Activated CD8-positive, alpha-beta memory T cell treated with anti-CD3 and anti-CD28 coated beads for 4 hours (primary cell): ENCODE measurements around the gene SETDB2.

Experiments
- DNase-seq, 2 donors: peaks; one replicate each; pipeline ENCODE4 v3.0.0-alpha.2; 2020; ENCODE audit warnings: low read depth in 2 of 2

Gene SETDB2

DNA sequence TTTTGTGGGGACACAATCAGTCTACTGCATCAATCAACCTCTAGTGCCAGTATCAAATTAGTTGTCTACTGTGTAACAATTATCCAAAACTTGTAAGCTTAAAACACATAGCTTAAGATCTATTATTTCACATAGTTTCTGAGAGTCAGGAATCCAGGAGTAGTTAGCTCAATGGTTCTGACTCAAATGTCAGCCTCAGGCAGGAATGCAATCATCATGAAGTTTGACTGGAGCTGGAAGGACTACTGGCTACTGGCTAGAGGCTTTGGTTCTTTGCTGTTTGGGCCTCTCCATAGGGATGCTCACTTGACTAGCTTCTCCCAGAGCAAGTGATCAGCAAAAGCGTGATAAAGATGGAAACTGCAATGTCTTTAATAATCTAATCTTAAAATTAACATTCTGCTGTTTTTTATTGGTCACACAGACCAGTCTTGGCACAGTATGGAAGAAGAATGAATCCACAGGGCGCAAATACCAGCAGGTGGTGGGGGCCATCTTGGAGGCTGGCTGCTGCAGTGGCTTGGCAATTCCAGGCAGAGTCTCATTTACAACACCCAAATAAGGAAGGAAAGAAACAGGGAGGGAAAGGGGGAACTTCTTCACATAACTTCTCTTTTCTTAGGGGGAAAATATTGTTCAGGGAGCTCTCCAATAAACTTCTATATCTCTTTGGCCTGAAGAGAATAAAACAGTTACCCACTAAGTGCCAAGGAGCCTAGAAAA, 15.9 kb upstream of the SETDB2 start:
- DNase-seq, result no peak

DNA sequence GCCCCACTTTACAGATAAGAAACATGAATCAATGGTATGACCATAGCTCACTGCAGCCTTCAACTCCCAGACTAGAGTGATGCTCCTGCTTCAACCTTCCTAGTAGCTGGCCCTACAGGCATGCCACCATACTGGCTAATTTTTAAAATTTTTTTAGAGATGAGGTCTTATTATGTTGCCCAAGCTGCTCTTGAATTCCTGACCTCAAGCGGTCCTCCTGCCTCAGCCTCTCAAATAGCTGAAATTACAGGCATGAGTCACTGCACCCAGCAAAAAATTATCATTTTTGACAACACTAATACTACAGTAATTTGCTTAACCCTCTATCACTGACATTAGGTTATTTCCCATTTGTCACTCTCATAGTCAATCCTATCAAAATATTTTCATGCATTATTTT, 15.0 kb upstream of the SETDB2 start:
- DNase-seq, result no peak

DNA sequence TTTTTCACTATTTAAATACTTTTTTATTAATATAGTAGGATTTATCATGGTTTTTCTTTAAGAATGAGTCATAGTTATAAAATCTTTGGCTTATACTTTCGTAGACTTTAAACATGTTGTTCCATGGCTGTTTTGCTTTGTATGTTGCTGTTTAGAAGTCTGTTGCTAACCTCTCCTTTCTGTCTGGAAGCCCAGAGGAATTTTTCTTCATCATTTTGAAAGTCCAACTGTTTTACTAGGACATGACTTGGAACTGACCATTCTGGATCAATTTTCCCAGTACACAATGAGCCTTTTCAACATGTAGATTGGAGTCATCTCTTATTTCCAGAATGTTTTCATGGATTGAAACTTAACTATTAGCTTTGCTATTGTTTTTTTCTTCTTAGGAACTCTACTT, 8.1 kb upstream of the SETDB2 start:
- no peak for DNase-seq

DNA sequence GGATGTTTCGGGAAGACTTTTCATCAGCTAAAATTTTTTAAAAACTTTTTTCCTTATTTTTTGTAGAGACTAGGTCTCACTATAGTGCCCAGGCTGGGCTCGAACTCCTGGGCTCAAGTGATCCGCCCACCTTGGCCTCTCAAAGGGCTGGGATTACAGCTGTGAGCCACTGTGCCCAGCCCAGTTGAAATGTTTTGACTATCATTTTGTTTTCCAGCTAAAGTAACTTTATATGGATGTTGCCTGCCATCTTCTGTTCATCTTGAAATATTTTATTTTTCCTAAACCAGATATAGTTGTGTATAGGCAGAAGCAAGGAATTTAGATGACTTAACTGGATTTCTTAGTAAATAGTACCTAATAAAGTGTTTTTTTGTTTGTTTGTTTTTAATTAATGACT, 7.2 kb upstream of the SETDB2 start:
- no peak for DNase-seq

DNA sequence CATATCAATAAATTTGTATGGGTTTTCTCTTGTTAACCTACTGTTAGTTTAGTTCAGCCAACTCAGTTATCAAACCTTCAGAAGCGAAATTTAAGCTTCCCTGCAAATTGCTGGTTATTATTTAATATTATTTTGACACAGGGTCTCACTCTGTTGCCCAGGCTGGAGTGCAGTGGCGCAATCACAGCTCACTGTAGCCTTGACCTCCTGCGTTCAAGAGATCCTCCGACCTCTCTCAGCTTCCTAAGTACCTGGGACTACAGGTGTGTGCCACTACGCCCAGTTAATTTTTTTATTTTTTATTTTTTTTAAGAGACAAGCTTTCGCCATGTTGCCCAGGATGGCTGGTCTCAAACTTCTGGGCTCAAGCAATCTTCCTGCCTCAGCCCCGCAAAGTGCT, 6.4 kb upstream of the SETDB2 start:
- DNase-seq, result no peak

DNA sequence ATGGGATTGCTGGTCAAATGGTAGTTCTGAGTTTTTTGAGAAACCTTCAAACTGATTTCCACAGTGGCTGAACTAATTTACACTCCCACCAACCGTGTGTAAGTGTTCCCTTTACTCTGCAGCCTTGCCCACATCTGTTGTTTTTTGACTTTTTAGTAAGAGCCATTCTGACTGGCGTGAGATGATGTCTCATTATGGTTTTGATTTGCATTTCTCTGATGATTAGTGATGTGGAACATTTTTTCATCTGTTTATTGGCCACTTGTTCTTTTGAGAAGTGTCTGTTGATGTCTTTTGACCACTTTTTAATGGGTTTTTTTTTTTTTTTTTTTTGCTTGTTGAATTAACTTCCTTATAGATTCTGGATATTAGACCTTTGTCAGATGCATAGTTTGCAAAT, 4.5 kb upstream of the SETDB2 start:
- no peak for DNase-seq

DNA sequence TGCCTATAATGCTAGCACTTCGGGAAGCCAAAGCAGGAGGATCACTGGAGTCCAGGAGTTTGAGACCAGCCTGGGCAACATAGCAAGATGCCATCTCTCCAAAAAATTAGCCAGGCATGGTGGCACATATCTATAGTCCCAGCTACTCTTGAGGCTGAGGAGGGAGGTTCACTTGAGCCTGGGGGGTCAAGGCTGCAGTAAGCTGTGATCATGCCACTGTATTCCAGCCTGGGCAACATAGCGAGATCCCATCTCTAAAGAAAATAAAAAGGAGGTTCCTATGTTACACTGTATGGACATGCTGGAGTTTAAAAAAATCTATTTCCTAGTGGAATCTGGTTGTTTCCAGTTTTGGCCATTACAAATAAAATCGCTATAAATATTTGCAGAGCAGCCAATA, 2.8 kb upstream of the SETDB2 start:
- DNase-seq, result no peak

DNA sequence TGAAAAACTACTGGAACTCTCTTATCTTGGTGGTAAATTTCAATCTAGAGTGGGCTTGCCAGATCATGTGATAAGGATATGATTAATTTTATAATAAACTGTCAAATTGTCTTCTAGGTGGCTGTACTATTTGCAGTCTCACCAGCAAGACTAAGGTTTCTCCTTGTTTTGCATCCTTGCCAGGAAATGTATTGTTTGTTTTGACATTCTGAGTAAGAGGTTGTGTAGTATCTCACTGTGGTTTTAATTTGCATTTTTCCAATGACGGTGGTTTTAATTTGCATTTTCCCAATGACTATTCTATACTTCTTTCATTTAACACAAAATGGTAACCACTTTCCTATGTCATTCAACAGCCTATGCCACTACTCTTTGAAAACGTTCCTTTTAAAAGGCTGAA, 2.2 kb upstream of the SETDB2 start:
- no peak for DNase-seq

DNA sequence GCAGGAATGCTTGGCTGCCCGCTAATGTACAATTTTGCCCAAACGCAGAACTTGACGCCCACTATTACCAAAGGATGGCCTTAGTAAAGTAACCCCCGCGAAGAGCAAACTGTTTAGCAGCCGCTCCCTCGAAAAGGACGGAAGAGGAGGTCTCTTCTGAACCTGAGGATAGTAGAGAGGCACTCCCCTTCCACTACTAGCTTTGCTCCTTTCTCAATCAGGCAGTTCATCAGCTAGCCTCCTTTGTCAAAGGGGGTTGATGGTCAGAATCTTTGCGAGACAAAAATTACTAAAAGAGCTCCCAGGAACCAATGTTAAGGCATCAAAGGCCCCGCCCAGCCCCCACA, 744 bp upstream of the SETDB2 start:
- no peak for DNase-seq

DNA sequence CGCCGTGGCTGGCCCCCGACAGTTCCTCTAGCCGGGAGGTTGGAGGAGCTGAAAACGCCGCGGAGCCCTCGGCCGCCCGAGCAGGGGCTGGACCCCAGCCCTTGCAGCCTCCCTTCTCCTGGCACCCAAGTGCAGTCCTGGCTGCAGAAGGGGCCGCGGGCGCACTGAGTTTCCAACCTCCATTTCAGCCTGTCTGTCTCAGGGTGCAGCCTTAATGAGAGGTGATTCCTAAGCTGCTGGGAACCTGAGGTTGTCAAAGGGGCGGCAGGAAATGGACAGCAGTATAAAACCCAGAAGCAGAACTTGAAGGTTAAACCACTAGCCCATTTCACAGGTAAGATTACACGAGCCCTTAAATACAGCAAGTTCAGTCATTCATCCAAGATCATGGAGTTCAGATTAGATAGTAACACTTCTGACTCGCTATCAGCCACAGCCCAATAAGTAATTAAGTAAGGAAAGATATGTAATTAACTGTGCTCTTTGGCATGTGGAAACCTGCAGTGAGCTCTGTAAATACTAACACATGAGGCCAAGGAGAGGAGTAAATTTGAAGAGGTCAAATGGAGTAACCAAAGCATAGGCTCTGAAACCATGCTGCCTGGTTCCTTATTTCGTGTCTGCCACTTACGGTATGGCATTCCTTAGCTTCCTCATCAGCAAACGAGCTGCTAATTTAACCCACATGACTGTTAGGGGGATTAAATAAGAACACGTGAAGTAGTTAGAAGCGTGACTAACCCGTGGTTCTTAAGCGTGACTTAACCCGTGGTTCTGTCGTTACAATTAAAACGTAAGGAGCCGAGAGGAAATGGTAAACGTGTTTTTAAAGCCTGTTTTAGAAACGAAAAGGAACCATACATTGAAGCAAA, 686 bp downstream of the SETDB2 start:
- DNase-seq, result peak in 1 of 2 donors; percentile 6

DNA sequence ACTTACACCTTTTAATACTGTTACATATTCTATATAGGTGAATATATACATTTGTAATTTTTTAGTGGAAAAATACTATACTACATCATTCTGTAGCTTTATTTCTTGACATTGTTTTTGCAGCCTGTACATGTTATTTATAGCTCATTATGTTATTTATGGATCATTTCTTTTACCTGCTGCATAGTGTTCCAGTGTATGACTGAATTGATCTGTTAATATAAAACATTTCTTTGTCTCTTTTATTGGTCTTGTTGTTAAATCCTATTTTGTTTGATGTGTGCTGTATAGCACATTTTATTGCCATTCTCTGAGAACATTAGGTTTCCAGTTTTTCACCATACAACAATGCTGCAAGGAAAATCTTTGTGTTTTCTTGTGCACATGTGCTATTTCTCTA, 2.4 kb downstream of the SETDB2 start:
- no peak for DNase-seq

DNA sequence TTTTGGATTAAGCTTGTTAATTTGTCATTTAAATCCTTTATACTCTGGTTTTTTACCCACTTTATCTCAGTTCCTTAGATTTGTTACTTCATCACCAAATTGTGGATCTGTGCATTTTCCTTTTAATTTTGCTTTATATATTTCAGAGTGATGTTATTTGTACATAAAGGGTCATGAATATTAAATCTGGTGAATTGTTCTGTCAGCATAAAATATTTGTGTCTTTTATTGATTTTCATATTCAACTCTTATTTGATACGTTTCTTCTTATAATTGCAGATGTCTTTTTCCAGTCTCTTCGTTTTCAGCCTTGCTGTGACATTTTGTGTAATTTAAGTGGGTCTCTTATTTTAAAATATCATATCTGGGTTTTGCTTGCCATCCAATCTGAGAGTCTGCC, 4.7 kb downstream of the SETDB2 start:
- DNase-seq, result no peak

DNA sequence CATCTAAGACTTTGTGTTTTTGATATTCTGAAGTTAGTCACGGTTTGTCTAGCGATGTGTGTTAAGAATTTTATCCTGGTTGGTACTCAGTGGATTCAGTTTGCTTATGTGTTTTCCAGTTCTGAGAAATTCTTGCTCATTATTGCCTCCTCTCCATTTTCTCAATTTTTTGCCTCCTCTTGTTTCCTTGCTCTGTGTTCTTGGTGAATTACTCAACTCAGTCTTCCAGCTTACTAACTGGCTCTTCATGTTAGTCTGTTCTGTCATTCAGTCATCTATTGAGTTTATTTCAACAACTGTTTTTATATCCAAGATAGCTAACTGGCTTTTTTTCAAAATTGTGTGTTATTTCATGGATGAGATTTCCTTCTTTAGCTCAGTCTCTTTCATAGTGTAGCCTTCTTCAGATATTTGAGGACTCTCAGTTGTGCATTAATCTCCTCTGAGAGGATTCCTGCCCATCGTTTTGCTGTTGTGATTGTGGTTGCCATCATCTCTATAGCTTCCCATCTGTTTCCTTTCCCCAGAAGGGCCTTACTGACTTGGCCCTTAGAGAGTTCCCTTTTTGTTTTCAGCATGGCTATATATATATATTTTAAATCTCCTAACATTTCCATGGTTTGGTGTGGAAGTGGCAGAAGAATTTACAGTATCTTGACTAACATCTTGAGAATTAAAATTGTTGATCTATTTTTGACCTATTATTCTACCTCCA, 6.2 kb downstream of the SETDB2 start:
- no peak for DNase-seq

DNA sequence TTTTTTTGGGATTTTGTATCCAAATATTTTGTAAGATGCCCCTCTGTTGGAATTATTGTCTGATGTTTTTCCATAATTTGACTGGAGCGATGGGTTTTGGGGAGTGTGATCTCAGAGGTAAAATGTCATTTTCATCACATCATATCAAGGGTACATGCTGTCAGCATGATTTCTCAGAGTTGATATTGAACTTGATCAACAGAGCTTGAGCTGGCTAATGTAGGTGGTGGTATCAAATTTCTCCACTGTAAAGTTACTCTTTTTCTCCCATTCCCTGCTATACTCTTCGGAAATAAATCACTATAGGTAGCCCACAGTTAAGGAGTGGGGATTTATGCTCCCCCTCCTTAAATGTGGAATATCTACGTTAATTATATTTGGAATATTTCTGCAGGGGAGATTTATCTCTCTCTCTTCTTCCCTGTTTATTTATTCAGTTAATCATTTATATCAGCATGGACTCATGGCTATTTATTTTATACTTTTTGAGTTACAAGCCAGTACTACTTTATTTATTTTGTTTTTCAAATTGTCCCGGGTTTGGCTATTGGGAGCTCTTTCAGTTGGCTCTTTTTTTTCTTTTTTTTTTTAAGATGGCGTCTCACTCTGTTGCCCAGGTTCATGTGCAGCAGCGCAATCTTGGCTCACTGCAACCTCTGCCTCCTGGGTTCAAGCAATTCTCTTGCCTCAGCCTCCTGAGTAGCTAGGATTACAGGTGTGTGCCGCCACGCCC, 8.8 kb downstream of the SETDB2 start:
- DNase-seq, result no peak

DNA sequence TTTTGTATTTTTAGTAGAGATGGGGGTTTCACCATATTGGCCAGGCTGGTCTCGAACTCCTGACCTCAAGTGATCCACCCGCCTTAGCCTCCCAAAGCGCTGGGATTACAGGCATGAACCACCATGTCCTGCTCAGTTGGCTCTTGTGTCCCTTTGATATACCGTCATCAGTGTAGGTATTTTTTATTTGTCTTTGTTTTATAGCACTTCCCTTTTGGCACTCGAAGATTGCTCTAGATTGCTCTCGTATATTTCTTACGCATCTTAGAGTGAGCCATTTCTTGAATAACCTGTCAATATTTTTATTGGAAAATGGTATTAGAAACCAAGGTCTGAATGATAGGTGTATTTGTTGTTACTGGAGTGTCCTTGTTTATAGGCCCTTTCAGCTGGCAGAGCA, 9.4 kb downstream of the SETDB2 start:
- DNase-seq, result no peak

DNA sequence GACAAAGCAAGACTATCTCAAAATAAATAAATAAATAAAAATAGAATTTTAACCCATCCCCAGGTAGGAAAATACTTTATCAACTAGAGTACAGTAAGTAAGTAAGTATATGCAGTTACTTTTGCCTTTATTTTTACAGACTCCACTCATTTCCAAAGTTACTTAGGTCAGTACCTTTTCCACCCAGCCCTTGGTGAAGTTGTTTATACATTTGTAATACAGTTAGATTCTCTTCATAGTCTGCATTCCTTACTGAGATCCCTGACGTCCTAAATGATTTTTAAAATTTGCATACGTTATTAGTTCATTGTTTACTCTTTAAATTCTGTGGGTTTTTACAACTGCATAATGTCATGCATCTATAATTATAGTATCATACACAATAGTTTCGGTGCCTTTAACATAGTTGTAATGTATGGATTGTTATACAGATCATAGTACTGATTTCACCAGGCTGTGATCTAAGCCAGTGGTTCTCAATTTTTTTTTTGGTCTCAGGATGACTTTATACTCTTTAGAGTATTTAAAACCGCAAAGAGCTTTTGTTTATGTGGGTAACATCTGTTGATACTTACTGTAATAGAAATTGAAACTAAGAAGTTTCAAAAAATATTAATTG, 10.4 kb downstream of the SETDB2 start:
- no peak for DNase-seq

DNA sequence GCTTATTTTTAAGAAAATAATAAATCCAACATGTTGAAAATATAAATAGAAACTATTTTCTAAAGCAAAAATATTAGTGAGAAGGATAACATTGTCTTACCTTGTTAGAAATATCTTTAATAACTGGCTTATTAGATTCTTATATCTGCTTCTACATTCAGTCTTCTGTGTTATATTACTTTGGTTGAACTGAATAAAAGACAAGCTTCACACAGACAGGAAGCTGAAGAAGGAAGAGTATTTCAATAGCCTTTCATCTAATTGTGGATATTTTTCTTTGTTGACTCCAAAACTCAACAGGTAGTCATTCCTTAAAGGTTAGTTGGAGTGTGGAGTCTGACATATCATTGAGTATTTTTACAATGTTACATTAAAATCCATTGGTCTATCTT, 10.9 kb downstream of the SETDB2 start:
- no peak for DNase-seq

DNA sequence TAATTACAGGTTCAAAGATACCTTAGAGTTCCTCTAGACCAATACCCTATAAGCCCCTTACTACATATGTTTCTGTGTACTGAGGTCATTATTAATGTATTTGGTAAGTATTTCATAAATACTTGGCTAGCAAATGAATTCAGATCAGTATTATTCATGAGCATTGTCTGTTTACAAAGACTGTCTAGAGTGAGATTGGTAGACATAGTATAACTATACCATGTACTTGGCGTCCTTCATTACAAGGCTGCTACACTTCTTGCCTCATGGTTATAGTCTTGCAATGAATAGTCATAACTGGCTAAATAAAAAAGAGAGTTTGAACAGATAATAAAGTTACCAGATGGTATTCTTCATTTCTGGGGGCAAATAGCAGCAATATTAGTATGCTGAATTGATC, 12.1 kb downstream of the SETDB2 start:
- DNase-seq, result no peak

DNA sequence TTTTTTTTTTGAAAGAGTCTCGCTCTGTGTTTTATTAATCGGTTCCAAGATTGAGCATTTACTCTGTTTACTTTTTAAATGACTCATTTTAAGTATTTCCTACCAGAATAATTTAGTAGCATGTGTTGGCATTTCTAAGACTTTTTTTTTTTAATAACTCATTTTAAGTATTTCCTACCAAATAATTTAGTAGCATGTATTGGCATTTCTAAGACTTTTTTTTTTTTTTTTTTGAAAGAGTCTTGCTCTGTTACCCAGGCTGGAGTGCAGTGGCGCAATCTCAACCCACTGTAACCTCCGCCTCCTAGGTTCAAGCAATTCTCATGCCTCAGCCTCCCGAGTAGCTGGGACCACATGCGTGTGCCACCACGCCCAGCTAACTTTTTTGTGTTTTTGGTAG, 13.1 kb downstream of the SETDB2 start:
- DNase-seq, result no peak

DNA sequence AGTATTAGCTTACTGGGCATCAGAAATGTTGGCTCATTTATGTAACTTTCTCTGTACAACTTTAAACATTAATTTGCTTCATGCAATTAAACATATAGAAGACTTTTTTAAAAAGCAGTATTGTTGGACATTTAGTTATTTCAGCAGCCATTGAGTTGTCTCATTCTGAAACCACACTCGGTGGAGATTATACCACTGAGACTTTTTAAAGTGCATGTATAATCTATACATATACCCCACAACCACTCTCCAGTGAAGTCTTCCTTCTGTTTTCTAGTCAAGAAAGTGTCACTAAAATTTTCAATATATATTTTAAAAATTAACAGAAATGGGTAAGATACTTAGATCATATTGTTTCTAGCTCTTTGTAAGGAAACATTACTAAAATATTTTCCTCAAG, 15.5 kb downstream of the SETDB2 start:
- DNase-seq, result no peak

DNA sequence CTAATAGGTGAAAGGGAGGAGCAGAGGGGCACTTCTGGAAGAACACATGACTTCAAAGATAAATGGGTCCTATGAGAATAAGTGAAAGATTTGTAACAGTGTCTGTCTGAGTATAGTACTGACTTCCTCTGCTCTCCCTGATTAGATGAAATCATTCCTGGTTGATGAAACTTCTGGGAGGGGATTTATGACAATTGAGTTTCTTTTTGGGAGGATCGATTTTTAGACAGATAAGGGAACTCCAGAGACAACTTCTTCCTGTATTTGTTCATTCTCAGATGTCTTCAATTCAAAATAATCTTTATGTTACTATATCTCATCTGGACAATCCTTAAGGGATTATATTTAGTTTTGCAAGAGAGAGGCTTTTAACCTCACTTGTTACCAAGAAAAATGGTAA, 20.0 kb downstream of the SETDB2 start:
- DNase-seq, result no peak
